Glutamatergic neuron (in vitro differentiated cells): ENCODE data around the gene RAB3GAP1. TPM values are rescaled to one million over a fixed set of nuclear protein-coding genes. Genes with fewer than 3 reads are reported as not detected.
A peak's percentile ranks its signal among the peaks of the same experiment; 100 is the strongest.

Source experiments
- DNase-seq: peaks from one replicate; pipeline ENCODE4 v3.0.0; 2022
- H3K27ac Mint-ChIP-seq: one replicate; pipeline ENCODE4 v1.8.0; 2020; ENCODE audit warnings: mild to moderate bottlenecking, mixed read lengths, inconsistent platforms; ENCODE audit not compliant: unreplicated experiment
- H3K27me3 Mint-ChIP-seq: one replicate; pipeline ENCODE4 v1.8.0; 2020; ENCODE audit warnings: mild to moderate bottlenecking, moderate library complexity, mixed read lengths, inconsistent platforms; ENCODE audit not compliant: unreplicated experiment
- H3K36me3 Mint-ChIP-seq: one replicate; pipeline ENCODE4 v1.8.0; 2020; ENCODE audit warnings: mild to moderate bottlenecking, mixed read lengths, inconsistent platforms; ENCODE audit not compliant: unreplicated experiment
- H3K4me1 Mint-ChIP-seq: one replicate; pipeline ENCODE4 v1.8.0; 2020; ENCODE audit warnings: mild to moderate bottlenecking, low read depth, mixed read lengths, inconsistent platforms; ENCODE audit not compliant: unreplicated experiment
- H3K4me3 Mint-ChIP-seq: one replicate; pipeline ENCODE4 v1.8.0; 2020; ENCODE audit warnings: mild to moderate bottlenecking, mixed read lengths, inconsistent platforms; ENCODE audit not compliant: unreplicated experiment
- H3K9me3 Mint-ChIP-seq: one replicate; pipeline ENCODE4 v1.8.0; 2020; ENCODE audit warnings: mild to moderate bottlenecking, moderate library complexity, mixed read lengths, inconsistent platforms; ENCODE audit not compliant: unreplicated experiment
- long read RNA-seq: library from polyadenylated mRNA; unstranded; transcript quantifications from one replicate; pipeline ENCODE4 v2.0.0, GENCODE V29; 2020; ENCODE audit not compliant: unreplicated experiment
- total RNA-seq: library from RNA; stranded (reverse); fragmentation: NEBNext Ultra II Directional; extraction: Animal tissue kit (Norgen Biotek cat#: 25700); gene quantifications from one replicate; pipeline ENCODE4 v1.2.1, GENCODE V29; 2021; ENCODE audit not compliant: unreplicated experiment
- TF ChIP-seq, protein P1 (sequence below): fragments of 200-600 bp; sonication (generic); IDR thresholded peaks from one replicate; pipeline ENCODE4 v1.5.0; 2021; ENCODE audit not compliant: partially characterized antibody, unreplicated experiment

Gene RAB3GAP1
- total RNA-seq = 30.7 TPM
- long read RNA-seq, partial matches to known transcripts = 1 of 2 reads
- long read RNA-seq, other reads (novel, unspliced or antisense) = 1 of 2 reads

DNA sequence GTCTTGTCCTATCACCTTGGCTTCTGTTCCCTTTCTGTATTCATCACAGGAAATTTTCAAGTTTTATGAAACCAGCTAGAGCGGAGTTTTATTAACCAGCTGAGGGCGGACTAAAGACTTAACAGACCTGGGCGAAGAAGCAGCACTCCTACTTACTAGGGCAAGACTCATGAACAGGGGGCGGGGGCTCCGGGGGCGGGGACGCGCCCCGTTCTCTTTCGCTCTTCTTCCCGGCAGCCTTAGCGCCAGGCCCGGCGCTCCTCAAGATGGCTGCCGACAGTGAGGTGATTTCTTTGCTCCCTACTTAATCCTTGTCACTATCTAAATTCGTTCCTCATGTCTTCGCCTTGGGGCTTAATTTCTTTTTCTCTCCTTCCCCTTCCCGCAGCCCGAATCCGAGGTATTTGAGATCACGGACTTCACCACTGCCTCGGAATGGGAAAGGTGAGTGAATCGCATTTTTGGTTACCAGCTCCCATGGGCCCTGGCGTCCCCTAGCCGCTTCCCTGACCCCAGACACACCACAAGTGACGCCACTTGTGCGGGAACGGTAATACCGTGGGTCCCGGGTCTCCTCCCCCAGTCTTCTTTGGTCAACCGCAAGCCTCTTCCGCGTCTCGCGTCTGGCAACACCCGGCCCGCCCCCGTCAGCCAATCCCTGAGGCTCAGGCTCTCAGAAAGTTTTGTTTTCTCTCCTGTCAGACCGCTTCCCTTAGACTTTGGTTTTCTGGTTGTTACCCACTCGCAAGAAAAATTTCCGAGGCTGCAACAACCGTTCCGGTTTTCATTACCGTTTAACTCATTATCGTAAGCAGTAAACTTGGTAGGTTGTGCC is at the start of gene RAB3GAP1:
TSS of gene RAB3GAP1 (plus strand) at position 251 of the 835 bp plus-strand sequence. CDS start at position 267, 16 bp downstream.
- Mint-ChIP-seq H3K4me1 (peaks cover 11% of the 10 kb centered on the region), H3K9me3 (peaks cover 3% of the 10 kb centered on the region), H3K4me3 (peak within 1 kb of the TSS; percentile 99), H3K36me3 (no peaks in the 10 kb centered on the region), H3K27ac (peak within 1 kb of the TSS; percentile 97), H3K27me3 (peaks cover 2% of the 10 kb centered on the region)
- peak; percentile 68 for DNase-seq
- TF ChIP-seq, protein P1, sequence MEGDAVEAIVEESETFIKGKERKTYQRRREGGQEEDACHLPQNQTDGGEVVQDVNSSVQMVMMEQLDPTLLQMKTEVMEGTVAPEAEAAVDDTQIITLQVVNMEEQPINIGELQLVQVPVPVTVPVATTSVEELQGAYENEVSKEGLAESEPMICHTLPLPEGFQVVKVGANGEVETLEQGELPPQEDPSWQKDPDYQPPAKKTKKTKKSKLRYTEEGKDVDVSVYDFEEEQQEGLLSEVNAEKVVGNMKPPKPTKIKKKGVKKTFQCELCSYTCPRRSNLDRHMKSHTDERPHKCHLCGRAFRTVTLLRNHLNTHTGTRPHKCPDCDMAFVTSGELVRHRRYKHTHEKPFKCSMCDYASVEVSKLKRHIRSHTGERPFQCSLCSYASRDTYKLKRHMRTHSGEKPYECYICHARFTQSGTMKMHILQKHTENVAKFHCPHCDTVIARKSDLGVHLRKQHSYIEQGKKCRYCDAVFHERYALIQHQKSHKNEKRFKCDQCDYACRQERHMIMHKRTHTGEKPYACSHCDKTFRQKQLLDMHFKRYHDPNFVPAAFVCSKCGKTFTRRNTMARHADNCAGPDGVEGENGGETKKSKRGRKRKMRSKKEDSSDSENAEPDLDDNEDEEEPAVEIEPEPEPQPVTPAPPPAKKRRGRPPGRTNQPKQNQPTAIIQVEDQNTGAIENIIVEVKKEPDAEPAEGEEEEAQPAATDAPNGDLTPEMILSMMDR = no peak

DNA sequence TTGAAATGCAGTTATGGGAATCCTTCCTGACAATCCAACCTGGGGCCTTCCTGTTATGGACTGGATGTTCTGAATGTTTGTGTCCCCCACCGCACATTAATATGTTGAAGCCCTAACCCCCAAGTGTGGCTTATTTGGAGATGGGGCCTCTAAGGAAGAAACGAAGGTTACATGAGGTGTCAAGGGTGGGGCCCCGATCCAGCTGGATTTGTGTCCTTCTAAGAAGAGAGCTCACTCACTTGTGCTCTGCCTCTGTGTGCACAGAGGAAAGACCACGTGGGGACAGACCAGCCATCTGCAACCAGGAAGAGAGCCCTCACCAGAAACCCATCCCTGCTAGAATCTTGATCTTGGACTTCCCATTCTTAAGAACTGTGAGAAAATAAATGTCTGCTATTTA is 49.3 kb upstream of the RAB3GAP1 start:
- DNase-seq = no peak
- Mint-ChIP-seq H3K4me1 (peaks cover 13% of the 10 kb centered on the region), H3K9me3 (peaks cover 2% of the 10 kb centered on the region), H3K36me3 (no peaks in the 10 kb centered on the region), H3K4me3 (no peak overlapping the region), H3K27ac (no peak overlapping the region), H3K27me3 (peaks cover 1% of the 10 kb centered on the region)
- TF ChIP-seq, protein P1 = no peak

DNA sequence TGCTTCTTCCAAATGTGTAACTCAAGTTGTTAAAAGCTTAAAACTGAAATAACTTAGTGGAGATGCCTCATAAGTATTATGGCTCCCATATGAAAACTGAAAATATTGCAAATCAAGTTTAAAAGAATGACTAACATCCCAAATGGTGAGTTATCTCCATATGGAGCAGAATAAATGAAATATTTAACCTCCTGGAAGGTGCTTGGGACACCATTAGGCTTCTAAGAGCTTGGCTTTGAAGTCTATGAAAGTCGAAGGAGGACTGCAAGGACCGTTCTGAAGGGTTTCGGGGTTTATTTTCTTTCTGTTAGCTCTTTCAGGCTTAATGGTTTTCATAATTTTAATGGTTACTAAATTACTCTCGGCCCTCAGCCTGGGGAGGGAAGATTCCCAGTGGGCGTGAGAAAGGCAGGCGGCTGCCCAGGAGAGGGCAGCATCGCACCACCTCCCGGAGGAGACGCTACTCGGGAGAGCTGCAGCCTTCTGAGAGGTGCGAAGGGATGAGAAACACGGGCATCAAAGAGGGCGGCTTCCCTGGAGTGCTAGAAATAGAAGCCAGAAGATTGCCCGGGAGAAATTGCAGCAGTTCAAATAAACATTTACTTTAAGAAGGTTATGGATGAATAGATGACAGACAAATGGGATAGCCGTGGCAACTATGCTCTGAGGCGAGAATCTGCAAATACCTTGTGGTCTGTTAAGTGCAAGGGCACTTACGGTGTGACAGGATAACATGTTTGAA is 47.9 kb upstream of the RAB3GAP1 start:
- no peak overlapping the region for H3K4me3 Mint-ChIP-seq
- H3K9me3 Mint-ChIP-seq = peaks cover 2% of the 10 kb centered on the region
- H3K27ac Mint-ChIP-seq = no peak overlapping the region
- no peaks in the 10 kb centered on the region for H3K36me3 Mint-ChIP-seq
- H3K4me1 Mint-ChIP-seq = peaks cover 13% of the 10 kb centered on the region
- H3K27me3 Mint-ChIP-seq = peaks cover 1% of the 10 kb centered on the region
- peak; percentile 85 for DNase-seq
- TF ChIP-seq, protein P1 = peak; percentile 75

DNA sequence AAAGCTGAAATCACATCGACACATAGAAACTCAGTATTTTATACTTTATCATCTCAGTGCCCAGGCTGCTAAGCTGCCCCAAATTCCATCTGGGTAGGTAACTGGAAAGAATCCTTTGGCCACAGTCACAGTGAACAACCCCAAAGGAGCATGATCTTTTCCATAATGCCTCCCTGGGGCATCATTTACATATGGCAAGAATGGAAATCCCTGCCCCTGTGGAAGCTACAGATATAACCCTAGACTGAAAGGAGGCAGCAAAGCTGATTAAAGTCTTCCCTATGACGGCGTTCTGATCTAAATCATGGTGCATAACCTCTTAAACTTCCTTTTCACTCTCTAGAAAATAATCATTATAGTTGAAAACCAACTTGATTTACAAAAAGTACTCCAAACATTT is 46.3 kb upstream of the RAB3GAP1 start:
- DNase-seq = no peak
- Mint-ChIP-seq H3K36me3 (no peaks in the 10 kb centered on the region), H3K27me3 (peaks cover 1% of the 10 kb centered on the region), H3K4me1 (peaks cover 11% of the 10 kb centered on the region), H3K9me3 (peaks cover 2% of the 10 kb centered on the region), H3K27ac (no peak overlapping the region), H3K4me3 (no peak overlapping the region)
- TF ChIP-seq, protein P1 = no peak
